ENCODE data around the gene RHBDL2.
A peak's percentile ranks its signal among the peaks of the same experiment; 100 is the strongest.

RHBDL2 gene

GRCh38 chr1:38865112-38865715, 76.4 kb downstream of the RHBDL2 start:
- TF ChIP-seq ZBTB7A (IDR thresholded peaks at IDR 0.05; ENCODE audit: low read depth) (no peak), YY1 (IDR thresholded peaks at IDR 0.05; ENCODE audit: low read depth) (no peak), TCF12 (IDR thresholded peaks at IDR 0.05; ENCODE audit: low read depth) (no peak)

DNA sequence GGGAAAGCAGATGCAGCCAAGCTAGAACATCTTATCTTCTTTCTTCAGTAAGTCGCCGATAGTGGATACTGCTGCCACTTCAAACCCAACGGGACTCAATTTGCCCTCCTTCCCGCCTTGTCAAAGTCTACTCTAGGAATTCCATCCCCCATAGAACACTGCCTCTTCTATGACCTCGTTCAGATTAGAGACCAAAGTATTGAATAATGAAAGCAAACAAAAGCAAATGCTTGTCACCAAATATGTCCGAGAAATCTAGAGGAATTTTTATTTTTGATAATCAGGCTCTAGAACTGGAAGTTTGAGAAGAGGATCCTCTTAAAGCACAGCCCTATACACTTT, 81.2 kb downstream of the RHBDL2 start:
- TF ChIP-seq FOXM1 (IDR thresholded peaks at IDR 0.05; ENCODE audit: borderline replicate concordance, low read depth) (no peak), TCF12 (IDR thresholded peaks at IDR 0.05; ENCODE audit: low read depth) (no peak), NFIC (IDR thresholded peaks at IDR 0.05) (no peak), RAD21 (IDR thresholded peaks at IDR 0.05; ENCODE audit: low read depth) (no peak), EP300 (IDR thresholded peaks at IDR 0.05; ENCODE audit: borderline replicate concordance) (no peak)
- TF ChIP-seq, protein P1, sequence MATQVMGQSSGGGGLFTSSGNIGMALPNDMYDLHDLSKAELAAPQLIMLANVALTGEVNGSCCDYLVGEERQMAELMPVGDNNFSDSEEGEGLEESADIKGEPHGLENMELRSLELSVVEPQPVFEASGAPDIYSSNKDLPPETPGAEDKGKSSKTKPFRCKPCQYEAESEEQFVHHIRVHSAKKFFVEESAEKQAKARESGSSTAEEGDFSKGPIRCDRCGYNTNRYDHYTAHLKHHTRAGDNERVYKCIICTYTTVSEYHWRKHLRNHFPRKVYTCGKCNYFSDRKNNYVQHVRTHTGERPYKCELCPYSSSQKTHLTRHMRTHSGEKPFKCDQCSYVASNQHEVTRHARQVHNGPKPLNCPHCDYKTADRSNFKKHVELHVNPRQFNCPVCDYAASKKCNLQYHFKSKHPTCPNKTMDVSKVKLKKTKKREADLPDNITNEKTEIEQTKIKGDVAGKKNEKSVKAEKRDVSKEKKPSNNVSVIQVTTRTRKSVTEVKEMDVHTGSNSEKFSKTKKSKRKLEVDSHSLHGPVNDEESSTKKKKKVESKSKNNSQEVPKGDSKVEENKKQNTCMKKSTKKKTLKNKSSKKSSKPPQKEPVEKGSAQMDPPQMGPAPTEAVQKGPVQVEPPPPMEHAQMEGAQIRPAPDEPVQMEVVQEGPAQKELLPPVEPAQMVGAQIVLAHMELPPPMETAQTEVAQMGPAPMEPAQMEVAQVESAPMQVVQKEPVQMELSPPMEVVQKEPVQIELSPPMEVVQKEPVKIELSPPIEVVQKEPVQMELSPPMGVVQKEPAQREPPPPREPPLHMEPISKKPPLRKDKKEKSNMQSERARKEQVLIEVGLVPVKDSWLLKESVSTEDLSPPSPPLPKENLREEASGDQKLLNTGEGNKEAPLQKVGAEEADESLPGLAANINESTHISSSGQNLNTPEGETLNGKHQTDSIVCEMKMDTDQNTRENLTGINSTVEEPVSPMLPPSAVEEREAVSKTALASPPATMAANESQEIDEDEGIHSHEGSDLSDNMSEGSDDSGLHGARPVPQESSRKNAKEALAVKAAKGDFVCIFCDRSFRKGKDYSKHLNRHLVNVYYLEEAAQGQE (IDR thresholded peaks at IDR 0.05; ENCODE audit: low read depth), result no peak

- TF ChIP-seq ZBTB7A (IDR thresholded peaks at IDR 0.05; ENCODE audit: low read depth), result no peak
- no peak for TF ChIP-seq CEBPB (IDR thresholded peaks at IDR 0.05)
- TF ChIP-seq TAF1 (IDR thresholded peaks at IDR 0.05; ENCODE audit: low read depth), result no peak
- TF ChIP-seq RAD21 (IDR thresholded peaks at IDR 0.05; ENCODE audit: low read depth), result peak; percentile 1; the same call in 1 of the 2 replicates
- TF ChIP-seq, protein P2, sequence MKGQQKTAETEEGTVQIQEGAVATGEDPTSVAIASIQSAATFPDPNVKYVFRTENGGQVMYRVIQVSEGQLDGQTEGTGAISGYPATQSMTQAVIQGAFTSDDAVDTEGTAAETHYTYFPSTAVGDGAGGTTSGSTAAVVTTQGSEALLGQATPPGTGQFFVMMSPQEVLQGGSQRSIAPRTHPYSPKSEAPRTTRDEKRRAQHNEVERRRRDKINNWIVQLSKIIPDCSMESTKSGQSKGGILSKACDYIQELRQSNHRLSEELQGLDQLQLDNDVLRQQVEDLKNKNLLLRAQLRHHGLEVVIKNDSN (IDR thresholded peaks at IDR 0.05), result peak; percentile 100
- peak; percentile 67; the same call in 1 of the 2 replicates for TF ChIP-seq TCF12 (IDR thresholded peaks at IDR 0.05; ENCODE audit: low read depth)
- peak; percentile 55; the same call in 1 of the 2 replicates for TF ChIP-seq EGR1 (IDR thresholded peaks at IDR 0.05)
- TF ChIP-seq, protein P3, sequence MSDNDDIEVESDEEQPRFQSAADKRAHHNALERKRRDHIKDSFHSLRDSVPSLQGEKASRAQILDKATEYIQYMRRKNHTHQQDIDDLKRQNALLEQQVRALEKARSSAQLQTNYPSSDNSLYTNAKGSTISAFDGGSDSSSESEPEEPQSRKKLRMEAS (IDR thresholded peaks at IDR 0.05), result peak; percentile 77
Measured at GRCh38 chr1:38859561-38860453, 81.8 kb downstream of the RHBDL2 start, which contains the start of gene RRAGC. Gene RRAGC, minus strand, starts transcription at chr1:38859772. Its CDS starts 126 bp downstream, at chr1:38859646.

- TF ChIP-seq TAF1 (IDR thresholded peaks at IDR 0.05; ENCODE audit: low read depth) (0 out of 2 replicates have a peak, but pooled peaks have one; percentile 36), RAD21 (IDR thresholded peaks at IDR 0.05; ENCODE audit: low read depth) (no peak), FOXM1 (IDR thresholded peaks at IDR 0.05; ENCODE audit: borderline replicate concordance, low read depth) (no peak), YY1 (IDR thresholded peaks at IDR 0.05; ENCODE audit: low read depth) (no peak), CEBPB (IDR thresholded peaks at IDR 0.05) (no peak)
- TF ChIP-seq, protein P2 (IDR thresholded peaks at IDR 0.05), result 0 out of 2 replicates have a peak, but pooled peaks have one; percentile 29
- TF ChIP-seq, protein P3 (IDR thresholded peaks at IDR 0.05), result 0 out of 2 replicates have a peak, but pooled peaks have one; percentile 27
Measured at GRCh38 chr1:38858833-38859560, 82.6 kb downstream of the RHBDL2 start.

GRCh38 chr1:38852780-38853179, 88.8 kb downstream of the RHBDL2 start:
- TF ChIP-seq NFIC (IDR thresholded peaks at IDR 0.05) (no peak), RAD21 (IDR thresholded peaks at IDR 0.05; ENCODE audit: low read depth) (no peak), YY1 (IDR thresholded peaks at IDR 0.05; ENCODE audit: low read depth) (no peak)
- TF ChIP-seq, protein P1 (IDR thresholded peaks at IDR 0.05; ENCODE audit: low read depth), result no peak

- TF ChIP-seq TEAD4 (IDR thresholded peaks at IDR 0.05), result no peak
- no peak for TF ChIP-seq YY1 (IDR thresholded peaks at IDR 0.05; ENCODE audit: low read depth)
- TF ChIP-seq, protein P2 (IDR thresholded peaks at IDR 0.05), result no peak
- TF ChIP-seq, protein P1 (IDR thresholded peaks at IDR 0.05; ENCODE audit: low read depth), result no peak
- no peak for TF ChIP-seq TCF12 (IDR thresholded peaks at IDR 0.05; ENCODE audit: low read depth)
- TF ChIP-seq CREB1 (IDR thresholded peaks at IDR 0.05; ENCODE audit: low read depth), result no peak
- TF ChIP-seq RAD21 (IDR thresholded peaks at IDR 0.05; ENCODE audit: low read depth), result no peak
- TF ChIP-seq EGR1 (IDR thresholded peaks at IDR 0.05), result no peak
- no peak for TF ChIP-seq NFIC (IDR thresholded peaks at IDR 0.05)
- no peak for TF ChIP-seq EP300 (IDR thresholded peaks at IDR 0.05; ENCODE audit: borderline replicate concordance)
- TF ChIP-seq TAF1 (IDR thresholded peaks at IDR 0.05; ENCODE audit: low read depth), result no peak
- no peak for TF ChIP-seq FOXM1 (IDR thresholded peaks at IDR 0.05; ENCODE audit: borderline replicate concordance, low read depth)
- no peak for TF ChIP-seq ZBTB7A (IDR thresholded peaks at IDR 0.05; ENCODE audit: low read depth)
- no peak for TF ChIP-seq CEBPB (IDR thresholded peaks at IDR 0.05)
- TF ChIP-seq, protein P3 (IDR thresholded peaks at IDR 0.05), result no peak
Measured at GRCh38 chr1:38848071-38848470, 93.6 kb downstream of the RHBDL2 start.

Measured in Ishikawa (cell line).